Subcutaneous adipose tissue (tissue), 4 donors: ENCODE measurements around the gene PTPN7. TPM values are rescaled to one million over a fixed set of nuclear protein-coding genes. Genes with fewer than 3 reads are reported as not detected.

Source experiments
- total RNA-seq, 4 donors: library from RNA; depleted of rRNA; stranded (reverse); fragments of >200 nt; gene quantifications; one replicate each; pipeline ENCODE4 v1.1.0, GENCODE V29; 2016
- TF ChIP-seq, protein P1 (sequence below): fragments of 450-650 bp; IDR thresholded peaks from one replicate; pipeline ENCODE4 v1.5.1; 2016; ENCODE audit warnings: low read depth, mild to moderate bottlenecking, control low read depth, antibody characterized with exemption, moderate library complexity

The PTPN7 gene
- total RNA-seq, 4 donors from 2014 or later, result 1.8 to 21.8 (median 2.6) TPM; not detected in 1

DNA sequence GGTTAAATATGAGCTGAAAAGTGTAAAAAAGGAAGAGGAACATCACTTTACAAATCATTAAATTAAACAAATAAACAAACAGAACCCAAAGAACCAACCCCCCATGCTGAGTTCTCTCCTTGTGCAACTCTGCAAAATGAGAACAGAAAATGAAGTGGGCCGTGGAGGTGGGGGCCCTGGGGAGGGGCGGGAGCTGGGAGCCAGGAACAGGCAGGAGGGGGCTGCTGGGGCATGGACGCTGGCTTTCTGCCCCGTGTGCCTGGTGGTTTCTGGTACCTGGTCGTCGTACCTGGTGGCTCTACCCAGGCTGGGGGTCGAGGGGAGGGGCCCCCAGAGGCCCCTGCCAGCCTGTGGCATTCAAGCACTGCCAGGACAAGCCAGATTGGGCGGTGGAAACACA lies 26.9 kb downstream of the PTPN7 start:
- TF ChIP-seq, protein P1, sequence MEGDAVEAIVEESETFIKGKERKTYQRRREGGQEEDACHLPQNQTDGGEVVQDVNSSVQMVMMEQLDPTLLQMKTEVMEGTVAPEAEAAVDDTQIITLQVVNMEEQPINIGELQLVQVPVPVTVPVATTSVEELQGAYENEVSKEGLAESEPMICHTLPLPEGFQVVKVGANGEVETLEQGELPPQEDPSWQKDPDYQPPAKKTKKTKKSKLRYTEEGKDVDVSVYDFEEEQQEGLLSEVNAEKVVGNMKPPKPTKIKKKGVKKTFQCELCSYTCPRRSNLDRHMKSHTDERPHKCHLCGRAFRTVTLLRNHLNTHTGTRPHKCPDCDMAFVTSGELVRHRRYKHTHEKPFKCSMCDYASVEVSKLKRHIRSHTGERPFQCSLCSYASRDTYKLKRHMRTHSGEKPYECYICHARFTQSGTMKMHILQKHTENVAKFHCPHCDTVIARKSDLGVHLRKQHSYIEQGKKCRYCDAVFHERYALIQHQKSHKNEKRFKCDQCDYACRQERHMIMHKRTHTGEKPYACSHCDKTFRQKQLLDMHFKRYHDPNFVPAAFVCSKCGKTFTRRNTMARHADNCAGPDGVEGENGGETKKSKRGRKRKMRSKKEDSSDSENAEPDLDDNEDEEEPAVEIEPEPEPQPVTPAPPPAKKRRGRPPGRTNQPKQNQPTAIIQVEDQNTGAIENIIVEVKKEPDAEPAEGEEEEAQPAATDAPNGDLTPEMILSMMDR, result no peak

GRCh38 chr1:202133001-202133400 lies 27.4 kb downstream of the PTPN7 start:
- TF ChIP-seq, protein P1, result no peak

- TF ChIP-seq, protein P1, result no peak
These were observed 28.2 kb downstream of the PTPN7 start for GRCh38 chr1:202131956-202132821.

- TF ChIP-seq, protein P1, result no peak
These were observed 29.4 kb downstream of the PTPN7 start for GRCh38 chr1:202130816-202131522.

DNA sequence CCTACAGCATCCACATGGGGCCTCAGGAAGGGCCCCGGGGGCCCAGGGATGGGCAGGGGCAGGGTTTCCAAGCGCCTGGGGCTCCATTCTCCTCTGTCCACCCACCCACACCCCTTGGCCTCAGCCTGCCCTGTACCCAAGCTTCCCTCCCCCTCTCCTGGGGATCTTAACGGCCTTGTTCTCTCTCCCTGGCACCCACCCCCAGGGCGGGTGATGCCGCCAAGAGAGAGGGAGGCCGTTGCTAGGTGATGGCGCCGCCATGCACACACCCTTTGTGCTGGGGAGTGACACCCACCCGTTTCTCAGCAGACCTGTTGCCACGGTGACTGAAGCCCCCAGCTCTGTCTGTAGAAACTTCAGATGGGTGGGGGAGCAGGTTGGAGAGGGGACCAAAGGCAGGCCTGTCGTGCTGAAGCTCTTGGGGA lies 30.1 kb downstream of the PTPN7 start:
- TF ChIP-seq, protein P1, result no peak

GRCh38 chr1:202129453-202130296 lies 30.7 kb downstream of the PTPN7 start:
- TF ChIP-seq, protein P1, result no peak
